ENCODE results near the gene APCDD1L.

DNA sequence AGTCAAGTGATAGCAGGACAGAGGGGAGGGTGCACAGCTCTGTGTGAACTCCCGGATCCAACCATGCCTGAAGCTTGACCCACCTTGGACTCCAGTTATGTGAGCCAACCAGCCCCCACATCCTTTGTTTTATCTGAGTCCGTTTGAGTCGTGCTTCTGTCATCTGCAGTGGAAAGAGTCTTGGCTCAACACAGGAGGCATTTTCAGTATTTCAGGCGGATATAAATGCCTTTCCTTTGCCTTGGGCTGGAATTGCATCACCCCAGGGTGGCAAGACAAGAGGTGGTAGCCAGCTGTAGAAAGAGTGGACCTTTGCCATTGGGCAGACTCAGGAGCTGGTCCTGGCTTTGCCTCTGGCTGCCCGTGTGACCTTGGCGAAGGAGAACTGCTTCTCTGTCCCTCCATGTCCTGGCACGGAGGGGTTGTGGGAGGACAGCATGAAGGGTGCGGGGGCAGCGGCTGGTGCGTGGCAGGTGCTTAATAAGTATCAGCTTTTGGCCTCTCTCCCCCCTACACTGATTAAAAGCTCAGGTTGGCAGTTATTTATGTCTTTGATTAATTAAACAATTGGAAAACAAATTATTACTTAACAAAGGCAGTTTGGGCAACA lies 42.6 kb upstream of the APCDD1L start:
- TF ChIP-seq CTCF (IDR thresholded peaks at IDR 0.05): no peak
- no peak for TF ChIP-seq POLR2AphosphoS5 (IDR thresholded peaks at IDR 0.05)

Measured in breast epithelium (tissue), 3 donors.